ENCODE data around the gene NTRK1. TPM values are rescaled to one million over a fixed set of nuclear protein-coding genes. Genes with fewer than 3 reads are reported as not detected.
A peak's percentile ranks its signal among the peaks of the same experiment; 100 is the strongest.

The NTRK1 gene
- total RNA-seq, 1 donor from 2014 or later, result 0.23 TPM

GRCh38 chr1:156898971-156899664 is 38.5 kb downstream of the NTRK1 start:
- Mint-ChIP-seq H3K4me1 (ENCODE audit: unreplicated experiment) (peaks cover 81% of the 10 kb centered on the region), H3K4me3 (ENCODE audit: unreplicated experiment) (peak overlapping the region; percentile 14), H3K9me3 (ENCODE audit: unreplicated experiment) (no peaks in the 10 kb centered on the region), H3K36me3 (ENCODE audit: low read depth, unreplicated experiment) (peaks cover 13% of the 10 kb centered on the region), H3K27me3 (ENCODE audit: unreplicated experiment) (peaks cover 22% of the 10 kb centered on the region), H3K27ac (ENCODE audit: unreplicated experiment) (peak overlapping the region; percentile 93)
- no peak for DNase-seq (ENCODE audit: low spot score)
- no peak for TF ChIP-seq CTCF (IDR thresholded peaks at IDR 0.05; ENCODE audit: unreplicated experiment)

- H3K9me3 Mint-ChIP-seq (ENCODE audit: unreplicated experiment), result no peaks in the 10 kb centered on the region
- TF ChIP-seq CTCF (IDR thresholded peaks at IDR 0.05; ENCODE audit: unreplicated experiment), result no peak
- H3K4me1 Mint-ChIP-seq (ENCODE audit: unreplicated experiment), result peaks cover 75% of the 10 kb centered on the region
- H3K27me3 Mint-ChIP-seq (ENCODE audit: unreplicated experiment), result peaks cover 18% of the 10 kb centered on the region
- H3K27ac Mint-ChIP-seq (ENCODE audit: unreplicated experiment), result no peak overlapping the region
- H3K4me3 Mint-ChIP-seq (ENCODE audit: unreplicated experiment), result no peak overlapping the region
- no peak for DNase-seq (ENCODE audit: low spot score)
- peaks cover 17% of the 10 kb centered on the region for H3K36me3 Mint-ChIP-seq (ENCODE audit: low read depth, unreplicated experiment)
Observed at GRCh38 chr1:156899956-156900718, 39.5 kb downstream of the NTRK1 start.

- Mint-ChIP-seq H3K4me3 (ENCODE audit: unreplicated experiment) (peak overlapping the region; percentile 56), H3K27ac (ENCODE audit: unreplicated experiment) (peak overlapping the region; percentile 41), H3K36me3 (ENCODE audit: low read depth, unreplicated experiment) (peaks cover 21% of the 10 kb centered on the region), H3K27me3 (ENCODE audit: unreplicated experiment) (peaks cover 22% of the 10 kb centered on the region), H3K9me3 (ENCODE audit: unreplicated experiment) (no peaks in the 10 kb centered on the region), H3K4me1 (ENCODE audit: unreplicated experiment) (peaks cover 73% of the 10 kb centered on the region)
- DNase-seq (ENCODE audit: low spot score), result no peak
- no peak for TF ChIP-seq CTCF (IDR thresholded peaks at IDR 0.05; ENCODE audit: unreplicated experiment)
Observed at GRCh38 chr1:156900896-156901589, 40.4 kb downstream of the NTRK1 start.

- Mint-ChIP-seq H3K9me3 (ENCODE audit: unreplicated experiment) (no peaks in the 10 kb centered on the region), H3K27ac (ENCODE audit: unreplicated experiment) (peak overlapping the region; percentile 41)
Observed at GRCh38 chr1:156901590-156901900, 40.9 kb downstream of the NTRK1 start.

More at GRCh38 chr1:156901590-156901900, 40.9 kb downstream of the NTRK1 start:
- peaks cover 21% of the 10 kb centered on the region for H3K36me3 Mint-ChIP-seq (ENCODE audit: low read depth, unreplicated experiment)
- peaks cover 68% of the 10 kb centered on the region for H3K4me1 Mint-ChIP-seq (ENCODE audit: unreplicated experiment)
- H3K4me3 Mint-ChIP-seq (ENCODE audit: unreplicated experiment), result peak overlapping the region; percentile 56
- TF ChIP-seq CTCF (IDR thresholded peaks at IDR 0.05; ENCODE audit: unreplicated experiment), result no peak
- no peak for DNase-seq (ENCODE audit: low spot score)
- peaks cover 22% of the 10 kb centered on the region for H3K27me3 Mint-ChIP-seq (ENCODE audit: unreplicated experiment)

Data from endothelial cell (in vitro differentiated cells).